Activated CD8-positive, alpha-beta T cell treated with anti-CD3 and anti-CD28 coated beads for 36 hours (primary cell): ENCODE measurements around the gene AKAP13. TPM values are rescaled to one million over a fixed set of nuclear protein-coding genes. Genes with fewer than 3 reads are reported as not detected.

Experiments
- ATAC-seq: fragments of 200-7000 bp; cut with Tn5 transposase; one replicate; pipeline ENCODE4 v1.10.0; 2021; ENCODE audit warnings: mild to moderate bottlenecking, moderate library complexity
- CTCF ChIA-PET: fragments of 350-600 bp; sonication (Branson Sonifier 250); formaldehyde crosslinking; loops from one replicate; lab custom pipeline; 2021; ENCODE audit warnings: antibody characterized with exemption; lab: Charles Lee
- POLR2A ChIA-PET: fragments of 350-600 bp; sonication (Branson Sonifier 250); formaldehyde crosslinking; loops from one replicate; lab custom pipeline; 2021; ENCODE audit warnings: antibody characterized with exemption; lab: Charles Lee
- DNase-seq: peaks from one replicate; pipeline ENCODE4 v3.0.0-alpha.2; 2020
- H3K27ac Mint-ChIP-seq: one replicate; pipeline ENCODE4 v1.8.0; 2021; ENCODE audit warnings: mild to moderate bottlenecking, mixed read lengths
- H3K27me3 Mint-ChIP-seq: one replicate; pipeline ENCODE4 v1.8.0; 2021; ENCODE audit warnings: mixed read lengths
- H3K36me3 Mint-ChIP-seq: one replicate; pipeline ENCODE4 v1.8.0; 2021; ENCODE audit warnings: low read depth, mixed read lengths
- H3K4me1 Mint-ChIP-seq: one replicate; pipeline ENCODE4 v1.8.0; 2021; ENCODE audit warnings: low read depth, mixed read lengths
- H3K4me3 Mint-ChIP-seq: one replicate; pipeline ENCODE4 v1.8.0; 2021; ENCODE audit warnings: mild to moderate bottlenecking, moderate library complexity, mixed read lengths
- H3K9me3 Mint-ChIP-seq: one replicate; pipeline ENCODE4 v1.8.0; 2021; ENCODE audit warnings: mixed read lengths
- intact Hi-C: fragments of 100-400 bp; cut with micrococcal nuclease; formaldehyde crosslinking; loops from one replicate; pipeline ENCODE4 v1.10.0; 2022
- total RNA-seq, 2 experiments: library from RNA; stranded (reverse); gene quantifications; one replicate each; pipeline ENCODE4 v1.2.3, GENCODE V29; 2021
- TF ChIP-seq, protein P1 (sequence below): fragments of 200-600 bp; IDR thresholded peaks from one replicate; pipeline ENCODE4 v1.8.0; 2022; ENCODE audit warnings: antibody characterized with exemption, mild to moderate bottlenecking

The AKAP13 gene
- total RNA-seq, 2 experiments from 2014 or later, result 79.1 to 79.5 TPM

DNA sequence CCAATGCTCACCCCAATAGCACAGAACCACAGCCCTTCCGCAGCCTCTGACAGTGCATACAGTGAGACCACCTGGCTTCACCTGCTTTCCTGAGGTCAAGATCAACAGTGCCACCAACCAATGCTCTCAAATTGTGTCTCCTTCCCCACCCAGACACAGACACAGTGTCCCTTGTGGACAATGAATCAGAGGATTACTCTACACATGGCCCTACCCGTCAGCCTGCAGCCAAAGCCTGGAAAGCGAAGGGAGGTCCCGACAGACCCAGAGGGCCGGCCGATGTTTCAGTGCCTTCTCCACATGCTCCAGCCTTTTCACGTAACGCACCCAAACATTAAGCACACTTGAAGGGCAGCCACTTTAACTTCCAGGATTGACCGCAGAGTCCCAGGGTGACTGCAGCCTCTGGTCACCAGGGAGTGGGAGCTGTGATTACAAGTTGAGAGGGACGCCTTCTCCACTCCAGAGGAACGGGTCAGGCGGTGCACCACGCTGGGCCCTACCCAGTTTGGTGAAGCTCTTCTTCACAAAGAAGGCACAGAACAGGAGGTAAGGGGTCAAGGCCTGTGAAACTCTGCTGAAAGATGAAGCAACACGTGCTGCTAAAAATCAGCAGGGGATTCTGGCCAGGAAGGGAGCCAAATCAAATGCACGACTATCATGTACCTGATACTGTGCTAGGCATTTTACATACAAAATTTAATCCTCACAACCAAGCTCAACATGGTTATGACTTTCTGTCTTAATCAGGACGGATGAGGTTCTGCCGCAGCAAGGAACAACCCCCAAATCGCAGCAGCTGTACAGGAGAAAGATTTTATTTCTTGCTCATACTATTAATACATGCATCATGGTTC lies 397.1 kb downstream of the AKAP13 start:
- CTCF ChIA-PET, result no interaction called here
- H3K36me3 Mint-ChIP-seq, result no peaks in the 10 kb centered on the region
- H3K4me3 Mint-ChIP-seq, result no peak overlapping the region
- peaks cover 12% of the 10 kb centered on the region for H3K4me1 Mint-ChIP-seq
- no peaks in the 10 kb centered on the region for H3K9me3 Mint-ChIP-seq
- ATAC-seq, result no peak
- H3K27me3 Mint-ChIP-seq, result no peaks in the 10 kb centered on the region
- TF ChIP-seq, protein P1, sequence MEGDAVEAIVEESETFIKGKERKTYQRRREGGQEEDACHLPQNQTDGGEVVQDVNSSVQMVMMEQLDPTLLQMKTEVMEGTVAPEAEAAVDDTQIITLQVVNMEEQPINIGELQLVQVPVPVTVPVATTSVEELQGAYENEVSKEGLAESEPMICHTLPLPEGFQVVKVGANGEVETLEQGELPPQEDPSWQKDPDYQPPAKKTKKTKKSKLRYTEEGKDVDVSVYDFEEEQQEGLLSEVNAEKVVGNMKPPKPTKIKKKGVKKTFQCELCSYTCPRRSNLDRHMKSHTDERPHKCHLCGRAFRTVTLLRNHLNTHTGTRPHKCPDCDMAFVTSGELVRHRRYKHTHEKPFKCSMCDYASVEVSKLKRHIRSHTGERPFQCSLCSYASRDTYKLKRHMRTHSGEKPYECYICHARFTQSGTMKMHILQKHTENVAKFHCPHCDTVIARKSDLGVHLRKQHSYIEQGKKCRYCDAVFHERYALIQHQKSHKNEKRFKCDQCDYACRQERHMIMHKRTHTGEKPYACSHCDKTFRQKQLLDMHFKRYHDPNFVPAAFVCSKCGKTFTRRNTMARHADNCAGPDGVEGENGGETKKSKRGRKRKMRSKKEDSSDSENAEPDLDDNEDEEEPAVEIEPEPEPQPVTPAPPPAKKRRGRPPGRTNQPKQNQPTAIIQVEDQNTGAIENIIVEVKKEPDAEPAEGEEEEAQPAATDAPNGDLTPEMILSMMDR, result no peak
- DNase-seq, result no peak
- POLR2A ChIA-PET, result interaction anchor here (0.7 kb wide), 1 partner anchor 11 kb away, joined by 4 read pairs; no protein-coding TSS in a partner anchor
- H3K27ac Mint-ChIP-seq, result no peak overlapping the region
- intact Hi-C loops, result no loop called here

DNA sequence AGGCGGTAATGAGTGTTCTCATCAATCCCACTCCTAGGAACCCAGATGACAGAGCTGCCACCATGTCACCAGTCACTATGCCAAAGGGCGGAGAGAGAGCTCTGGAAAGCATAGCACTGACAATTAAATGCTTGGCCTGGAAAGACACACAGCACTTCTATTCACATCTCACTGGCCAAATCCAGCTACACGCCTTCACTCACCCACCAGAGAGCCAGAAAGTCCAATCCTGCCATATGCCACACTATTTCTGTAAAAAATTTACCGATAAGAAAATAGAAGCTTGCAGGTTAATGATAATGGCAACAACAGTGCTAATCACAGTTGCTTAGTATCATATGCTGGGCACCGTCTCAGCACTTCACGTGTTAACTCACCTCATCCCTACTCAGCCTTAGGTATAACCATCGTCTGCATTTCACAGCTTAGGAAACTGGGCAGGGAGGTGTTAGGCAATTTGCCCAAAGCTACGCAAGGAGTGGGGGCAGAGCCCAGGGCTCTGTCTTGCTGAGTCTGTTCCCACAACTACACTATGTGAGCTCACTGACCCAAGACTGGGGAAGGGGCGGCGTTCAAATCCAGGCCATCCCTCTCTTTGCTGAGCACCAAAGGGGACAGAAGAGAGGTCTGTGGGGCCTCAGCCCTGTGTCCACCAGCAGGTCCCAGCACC lies 397.8 kb downstream of the AKAP13 start:
- H3K4me1 Mint-ChIP-seq, result peaks cover 13% of the 10 kb centered on the region
- ChIA-PET CTCF (interaction anchor here (0.7 to 1.3 kb wide), 3 partner anchors 48 to 63 kb away, joined by 3 read pairs; no protein-coding TSS in a partner anchor), POLR2A (interaction anchor here (0.7 kb wide), 1 partner anchor 12 kb away, joined by 4 read pairs; no protein-coding TSS in a partner anchor)

DNA sequence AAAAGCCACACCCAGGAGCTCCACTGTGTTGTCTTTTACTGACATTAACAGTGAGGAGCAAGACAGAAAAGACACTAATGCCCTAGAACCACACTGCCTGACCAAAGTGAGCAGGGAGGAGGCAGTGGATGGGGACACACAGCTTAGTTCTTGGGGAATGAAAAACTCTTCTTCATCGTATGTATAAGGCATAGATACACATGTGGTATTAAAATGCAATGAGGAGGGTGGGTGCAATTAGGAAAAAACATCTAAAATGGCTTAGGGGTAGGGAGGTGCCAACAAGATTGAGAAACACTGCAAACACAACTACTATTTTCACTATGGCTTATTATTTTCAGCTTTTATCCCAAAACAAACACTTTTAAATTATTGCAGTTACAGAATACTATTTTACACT lies 398.8 kb downstream of the AKAP13 start:
- H3K27me3 Mint-ChIP-seq, result no peaks in the 10 kb centered on the region
- H3K36me3 Mint-ChIP-seq, result no peaks in the 10 kb centered on the region
- H3K4me1 Mint-ChIP-seq, result peaks cover 18% of the 10 kb centered on the region
- ChIA-PET POLR2A (no interaction called here), CTCF (interaction anchor here (1.0 to 1.3 kb wide), 2 partner anchors 51 to 62 kb away, joined by 3 read pairs; no protein-coding TSS in a partner anchor)
- DNase-seq (no peak), ATAC-seq (no peak)
- no peaks in the 10 kb centered on the region for H3K9me3 Mint-ChIP-seq
- H3K27ac Mint-ChIP-seq, result no peak overlapping the region
- no peak overlapping the region for H3K4me3 Mint-ChIP-seq
- TF ChIP-seq, protein P1, result no peak
- intact Hi-C loops, result no loop called here

More for the DNA sequence above, 397.8 kb downstream of the AKAP13 start:
- ATAC-seq (no peak), DNase-seq (no peak)
- Mint-ChIP-seq H3K27ac (no peak overlapping the region), H3K9me3 (no peaks in the 10 kb centered on the region), H3K4me3 (no peak overlapping the region), H3K27me3 (no peaks in the 10 kb centered on the region), H3K36me3 (no peaks in the 10 kb centered on the region)
- TF ChIP-seq, protein P1, result no peak
- intact Hi-C loops, result no loop called here

DNA sequence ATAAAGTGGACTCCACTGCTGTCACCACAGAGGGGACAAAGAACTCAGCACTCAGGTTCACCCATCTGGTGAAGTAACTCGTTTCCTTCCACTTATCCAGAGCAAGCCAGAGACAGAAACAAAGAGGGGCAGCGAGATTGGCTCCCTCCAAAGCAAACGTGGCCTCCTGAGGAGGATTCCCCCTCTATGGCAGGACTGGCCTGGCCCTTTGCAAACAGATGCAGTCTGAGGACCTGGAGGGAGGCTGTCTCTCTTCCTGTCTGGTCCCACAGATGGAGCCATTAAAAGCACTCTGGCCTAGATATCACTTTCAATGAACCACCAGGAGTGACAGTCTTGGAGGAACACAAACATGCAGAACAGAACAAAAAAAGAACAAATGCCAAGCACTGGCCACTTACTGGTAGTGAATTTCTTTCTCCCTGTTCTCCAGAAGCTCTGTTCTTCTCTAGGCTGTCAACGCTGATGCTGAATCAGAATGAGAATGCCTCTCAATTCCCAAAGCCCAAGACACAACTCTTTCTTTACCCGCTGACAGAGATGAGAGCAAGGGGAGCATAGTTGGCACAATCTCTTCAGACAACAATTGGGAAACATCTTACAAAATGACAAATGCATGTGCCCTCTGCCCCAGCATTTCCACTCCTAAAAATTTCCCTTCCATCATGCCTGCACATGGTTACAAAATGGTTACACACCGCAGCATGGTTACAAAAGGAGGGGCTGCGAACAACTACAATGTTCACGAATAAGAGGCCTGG lies 400.0 kb downstream of the AKAP13 start:
- no peak overlapping the region for H3K27ac Mint-ChIP-seq

More for the DNA sequence above, 400.0 kb downstream of the AKAP13 start:
- intact Hi-C loops, result no loop called here
- H3K4me3 Mint-ChIP-seq, result no peak overlapping the region
- no peak for DNase-seq
- no peaks in the 10 kb centered on the region for H3K36me3 Mint-ChIP-seq
- H3K27me3 Mint-ChIP-seq, result no peaks in the 10 kb centered on the region
- ATAC-seq, result no peak
- POLR2A ChIA-PET, result interaction anchor here (0.6 kb wide), 1 partner anchor 807 kb away, joined by 3 read pairs; no protein-coding TSS in a partner anchor
- H3K9me3 Mint-ChIP-seq, result no peaks in the 10 kb centered on the region
- TF ChIP-seq, protein P1, result no peak
- CTCF ChIA-PET, result no interaction called here
- H3K4me1 Mint-ChIP-seq, result peaks cover 28% of the 10 kb centered on the region
